HG03575 (cell line): ENCODE data around the gene FKBP15.
"Not testable (repeated sequence)": the region's sequence is repeated elsewhere in the genome, so short reads cannot be mapped to it uniquely, and the experiment has no call there.

Experiments
- ATAC-seq: cut with Tn5 transposase; IDR thresholded peaks from one replicate; pipeline ENCODE4 v1.9.1; 2021; ENCODE audit not compliant: unreplicated experiment, insufficient number of reproducible peaks, low FRiP score; ENCODE audit errors: extremely low read depth

FKBP15 gene

GRCh38 chr9:113125386-113126035 lies 95.6 kb downstream of the FKBP15 start:
- no peak for ATAC-seq

- ATAC-seq: not testable (repeated sequence)
These were observed 102.2 kb downstream of the FKBP15 start for GRCh38 chr9:113118829-113119228.
